Measurements from ENCODE around the gene TTLL9.

The TTLL9 gene

GRCh38 chr20:31862506-31862905 is 7.9 kb upstream of the TTLL9 start:
- no peak for DNase-seq (ENCODE audit: extremely low read depth, low read depth)
- H3K4me3 ChIP-seq (replicated peaks; ENCODE audit: low read depth, low read length), result no peak overlapping the region
- TF ChIP-seq, protein P1, sequence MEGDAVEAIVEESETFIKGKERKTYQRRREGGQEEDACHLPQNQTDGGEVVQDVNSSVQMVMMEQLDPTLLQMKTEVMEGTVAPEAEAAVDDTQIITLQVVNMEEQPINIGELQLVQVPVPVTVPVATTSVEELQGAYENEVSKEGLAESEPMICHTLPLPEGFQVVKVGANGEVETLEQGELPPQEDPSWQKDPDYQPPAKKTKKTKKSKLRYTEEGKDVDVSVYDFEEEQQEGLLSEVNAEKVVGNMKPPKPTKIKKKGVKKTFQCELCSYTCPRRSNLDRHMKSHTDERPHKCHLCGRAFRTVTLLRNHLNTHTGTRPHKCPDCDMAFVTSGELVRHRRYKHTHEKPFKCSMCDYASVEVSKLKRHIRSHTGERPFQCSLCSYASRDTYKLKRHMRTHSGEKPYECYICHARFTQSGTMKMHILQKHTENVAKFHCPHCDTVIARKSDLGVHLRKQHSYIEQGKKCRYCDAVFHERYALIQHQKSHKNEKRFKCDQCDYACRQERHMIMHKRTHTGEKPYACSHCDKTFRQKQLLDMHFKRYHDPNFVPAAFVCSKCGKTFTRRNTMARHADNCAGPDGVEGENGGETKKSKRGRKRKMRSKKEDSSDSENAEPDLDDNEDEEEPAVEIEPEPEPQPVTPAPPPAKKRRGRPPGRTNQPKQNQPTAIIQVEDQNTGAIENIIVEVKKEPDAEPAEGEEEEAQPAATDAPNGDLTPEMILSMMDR (IDR thresholded peaks at IDR 0.05; ENCODE audit: low read depth, low read length, missing control alignments), result no peak

GRCh38 chr20:31863296-31864085 is 6.9 kb upstream of the TTLL9 start:
- TF ChIP-seq, protein P1 (IDR thresholded peaks at IDR 0.05; ENCODE audit: low read depth, low read length, missing control alignments), result no peak
- H3K4me3 ChIP-seq (replicated peaks; ENCODE audit: low read depth, low read length), result no peak overlapping the region
- no peak for DNase-seq (ENCODE audit: extremely low read depth, low read depth)

GRCh38 chr20:31864521-31865400 is 5.7 kb upstream of the TTLL9 start:
- no peak for DNase-seq (ENCODE audit: extremely low read depth, low read depth)
- TF ChIP-seq, protein P1 (IDR thresholded peaks at IDR 0.05; ENCODE audit: low read depth, low read length, missing control alignments), result no peak
- no peak overlapping the region for H3K4me3 ChIP-seq (replicated peaks; ENCODE audit: low read depth, low read length)

DNA sequence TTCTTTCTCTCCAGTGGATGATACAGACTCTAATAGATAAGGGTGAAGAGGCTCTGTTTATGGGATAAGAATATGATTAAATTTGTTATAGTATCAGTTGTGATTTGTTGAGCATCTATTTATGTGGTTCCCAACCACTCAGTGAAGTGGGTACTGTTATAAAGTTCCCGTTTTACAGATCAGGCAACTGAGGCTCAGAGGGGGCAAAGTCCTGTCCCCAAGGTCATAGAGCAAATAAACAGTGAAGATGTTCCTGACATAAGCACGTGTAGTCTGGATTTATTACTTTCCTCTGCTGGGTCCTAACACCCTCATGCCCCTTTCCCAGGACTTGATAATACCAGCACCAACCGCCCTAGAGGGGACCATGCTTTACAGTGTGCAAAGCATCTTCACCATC is 4.2 kb upstream of the TTLL9 start:
- TF ChIP-seq, protein P1 (IDR thresholded peaks at IDR 0.05; ENCODE audit: low read depth, low read length, missing control alignments), result no peak
- no peak overlapping the region for H3K4me3 ChIP-seq (replicated peaks; ENCODE audit: low read depth, low read length)
- DNase-seq (ENCODE audit: extremely low read depth, low read depth), result no peak

GRCh38 chr20:31868853-31869672 is 1.4 kb upstream of the TTLL9 start:
- no peak for DNase-seq (ENCODE audit: extremely low read depth, low read depth)
- no peak overlapping the region for H3K4me3 ChIP-seq (replicated peaks; ENCODE audit: low read depth, low read length)
- TF ChIP-seq, protein P1 (IDR thresholded peaks at IDR 0.05; ENCODE audit: low read depth, low read length, missing control alignments), result no peak

GRCh38 chr20:31869673-31869941 is 827 bp upstream of the TTLL9 start:
- no peak for DNase-seq (ENCODE audit: extremely low read depth, low read depth)
- H3K4me3 ChIP-seq (replicated peaks; ENCODE audit: low read depth, low read length), result 0 out of 2 replicates have a peak overlapping the region, but pooled peaks have one; percentile 11
- TF ChIP-seq, protein P1 (IDR thresholded peaks at IDR 0.05; ENCODE audit: low read depth, low read length, missing control alignments), result no peak
